ENCODE measurements around the gene NLGN2. TPM values are rescaled to one million over a fixed set of nuclear protein-coding genes. Genes with fewer than 3 reads are reported as not detected.

NLGN2 gene
- total RNA-seq, 1 donor from 2014 or later: 97.5 TPM

- Mint-ChIP-seq H3K4me3 (peak within 1 kb of the TSS; percentile 90), H3K4me1 (peaks cover 12% of the 10 kb centered on the region), H3K27ac (peak within 1 kb of the TSS; percentile 99), H3K27me3 (ENCODE audit: low read depth) (no peaks in the 10 kb centered on the region), H3K36me3 (peaks cover 17% of the 10 kb centered on the region), H3K9me3 (no peaks in the 10 kb centered on the region)
- peak; percentile 77 to 87 for DNase-seq (ENCODE audit: low spot score in 2 of 2, unreplicated experiment in 2 of 2)
- TF ChIP-seq CTCF (IDR thresholded peaks at IDR 0.05; ENCODE audit: unreplicated experiment): peak; percentile 49
These were observed 13.0 kb upstream of the NLGN2 start, which contains the start of gene PLSCR3 for GRCh38 chr17:7394452-7395191. Gene PLSCR3 (minus strand): TSS chr17:7394525. CDS start chr17:7394110, 415 bp downstream.

GRCh38 chr17:7396147-7396546, 11.5 kb upstream of the NLGN2 start:
- Mint-ChIP-seq H3K9me3 (no peaks in the 10 kb centered on the region), H3K27me3 (ENCODE audit: low read depth) (no peaks in the 10 kb centered on the region), H3K27ac (no peak overlapping the region), H3K4me3 (no peak overlapping the region), H3K36me3 (peaks cover 12% of the 10 kb centered on the region), H3K4me1 (peaks cover 12% of the 10 kb centered on the region)
- no peak for DNase-seq (ENCODE audit: low spot score in 2 of 2, unreplicated experiment in 2 of 2)
- TF ChIP-seq CTCF (IDR thresholded peaks at IDR 0.05; ENCODE audit: unreplicated experiment): no peak

GRCh38 chr17:7398612-7399011, 9.0 kb upstream of the NLGN2 start:
- TF ChIP-seq CTCF (IDR thresholded peaks at IDR 0.05; ENCODE audit: unreplicated experiment): no peak
- no peaks in the 10 kb centered on the region for H3K9me3 Mint-ChIP-seq
- no peak overlapping the region for H3K27ac Mint-ChIP-seq
- no peak for DNase-seq (ENCODE audit: low spot score in 2 of 2, unreplicated experiment in 2 of 2)
- peaks cover 6% of the 10 kb centered on the region for H3K36me3 Mint-ChIP-seq
- no peak overlapping the region for H3K4me3 Mint-ChIP-seq
- H3K4me1 Mint-ChIP-seq: peaks cover 12% of the 10 kb centered on the region
- no peaks in the 10 kb centered on the region for H3K27me3 Mint-ChIP-seq (ENCODE audit: low read depth)

- H3K4me3 Mint-ChIP-seq: peak overlapping the region; percentile 87
- peaks cover 23% of the 10 kb centered on the region for H3K4me1 Mint-ChIP-seq
- no peak for DNase-seq (ENCODE audit: low spot score in 2 of 2, unreplicated experiment in 2 of 2)
- H3K9me3 Mint-ChIP-seq: no peaks in the 10 kb centered on the region
- TF ChIP-seq CTCF (IDR thresholded peaks at IDR 0.05; ENCODE audit: unreplicated experiment): no peak
- H3K27me3 Mint-ChIP-seq (ENCODE audit: low read depth): no peaks in the 10 kb centered on the region
- peak overlapping the region; percentile 91 for H3K27ac Mint-ChIP-seq
- peaks cover 6% of the 10 kb centered on the region for H3K36me3 Mint-ChIP-seq
These were observed 4.5 kb upstream of the NLGN2 start for GRCh38 chr17:7403043-7403726.

- Mint-ChIP-seq H3K27me3 (ENCODE audit: low read depth) (no peaks in the 10 kb centered on the region), H3K4me1 (peaks cover 23% of the 10 kb centered on the region), H3K9me3 (no peaks in the 10 kb centered on the region), H3K27ac (peak overlapping the region; percentile 91), H3K36me3 (peaks cover 6% of the 10 kb centered on the region), H3K4me3 (peak overlapping the region; percentile 87)
- TF ChIP-seq CTCF (IDR thresholded peaks at IDR 0.05; ENCODE audit: unreplicated experiment): no peak
- no peak for DNase-seq (ENCODE audit: low spot score in 2 of 2, unreplicated experiment in 2 of 2)
These were observed 4.0 kb upstream of the NLGN2 start for GRCh38 chr17:7403727-7403976.
